Endothelial cell of hepatic sinusoid (primary cell): ENCODE measurements around the gene TMEM11.
"Not testable (repeated sequence)": the region's sequence is repeated elsewhere in the genome, so short reads cannot be mapped to it uniquely, and the experiment has no call there.

ENCODE experiments used
- in situ Hi-C: cut with HindIII; loops from 2 replicates; pipeline ENCODE4 v1.10.0; 2017; ENCODE audit warnings: low sequenced_read_pairs

Gene TMEM11

GRCh38 chr17:21242780-21243515 lies 29.0 kb upstream of the TMEM11 start:
- in situ Hi-C loops: no loop called here

- in situ Hi-C loops: no loop called here
Observed at GRCh38 chr17:21242026-21242697, 28.2 kb upstream of the TMEM11 start.

DNA sequence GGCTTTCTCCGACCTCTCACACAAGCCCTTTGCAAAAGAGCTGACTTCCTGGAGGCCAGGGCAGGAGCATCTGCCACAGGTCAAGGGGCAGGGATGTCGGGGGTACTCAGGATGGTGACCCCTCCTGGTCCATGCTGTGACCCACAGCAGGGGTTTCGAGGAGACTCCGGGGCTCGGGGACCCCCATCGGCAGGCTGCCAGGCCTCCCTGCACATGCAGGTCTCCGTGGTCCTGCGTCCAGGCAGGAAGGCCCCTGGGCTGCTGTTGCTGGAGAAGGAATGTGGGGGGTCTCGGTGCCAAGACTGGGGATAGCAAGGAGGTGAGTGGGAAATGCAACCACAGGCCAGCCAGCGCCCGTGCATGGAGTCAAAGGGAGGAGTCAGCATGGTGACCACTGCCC lies 27.6 kb upstream of the TMEM11 start:
- in situ Hi-C loops: no loop called here

- in situ Hi-C loops: no loop called here
Observed at GRCh38 chr17:21240369-21241055, 26.6 kb upstream of the TMEM11 start.

DNA sequence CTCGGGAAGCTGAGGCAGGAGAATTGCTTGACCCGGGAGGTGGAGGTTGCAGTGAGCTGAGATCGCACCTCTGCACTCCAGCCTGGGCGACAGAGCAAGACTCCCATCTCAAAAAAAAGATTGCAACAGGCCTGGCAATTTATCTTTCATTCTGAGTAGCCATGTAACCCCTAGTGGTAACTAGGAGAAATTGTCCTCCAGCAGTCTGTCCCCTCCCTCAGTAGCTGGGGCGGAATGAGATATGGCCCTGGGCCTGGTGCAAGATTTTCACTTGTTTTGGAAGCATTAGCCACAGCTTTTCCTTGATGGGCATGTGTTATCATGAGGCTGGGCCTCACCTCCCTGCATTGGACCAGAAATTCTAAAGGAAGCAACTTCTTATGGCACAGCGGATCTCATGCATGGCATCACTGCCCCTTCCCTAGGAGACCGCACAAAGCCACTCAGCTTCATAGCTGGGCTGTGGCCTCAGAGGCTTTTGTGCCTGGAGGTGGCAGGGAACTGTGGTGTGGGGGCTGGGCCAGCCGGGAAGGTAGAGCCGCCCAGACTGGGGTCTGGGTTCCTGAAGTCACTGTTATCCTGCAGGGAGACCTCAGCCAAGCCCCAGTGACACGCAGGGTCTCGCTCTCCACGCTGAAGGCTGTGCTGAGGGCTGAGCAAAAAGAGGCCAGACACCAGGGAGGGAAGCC lies 25.9 kb upstream of the TMEM11 start:
- in situ Hi-C loops: no loop called here

DNA sequence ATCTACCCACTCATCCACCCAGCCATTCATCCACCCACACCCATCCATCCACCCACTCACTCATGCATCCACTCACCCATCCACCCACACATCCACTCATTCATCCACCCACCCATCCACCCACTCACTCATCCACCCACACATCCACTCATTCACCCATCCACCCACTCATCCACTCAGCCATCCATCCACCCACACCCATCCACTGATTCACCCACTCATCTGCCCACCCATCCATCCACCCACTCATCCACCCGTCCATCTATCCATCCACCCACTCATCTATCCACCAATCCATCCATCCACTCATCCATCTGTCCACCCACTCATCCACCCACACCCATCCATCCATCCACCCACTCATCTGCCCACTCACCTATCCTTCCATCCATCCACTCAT lies 22.0 kb upstream of the TMEM11 start:
- in situ Hi-C loops: no loop called here

GRCh38 chr17:21233581-21234347 lies 19.8 kb upstream of the TMEM11 start:
- in situ Hi-C loops: loop anchor here (5.0 kb wide), 1 partner anchor 61 kb away; no protein-coding TSS in a partner anchor

DNA sequence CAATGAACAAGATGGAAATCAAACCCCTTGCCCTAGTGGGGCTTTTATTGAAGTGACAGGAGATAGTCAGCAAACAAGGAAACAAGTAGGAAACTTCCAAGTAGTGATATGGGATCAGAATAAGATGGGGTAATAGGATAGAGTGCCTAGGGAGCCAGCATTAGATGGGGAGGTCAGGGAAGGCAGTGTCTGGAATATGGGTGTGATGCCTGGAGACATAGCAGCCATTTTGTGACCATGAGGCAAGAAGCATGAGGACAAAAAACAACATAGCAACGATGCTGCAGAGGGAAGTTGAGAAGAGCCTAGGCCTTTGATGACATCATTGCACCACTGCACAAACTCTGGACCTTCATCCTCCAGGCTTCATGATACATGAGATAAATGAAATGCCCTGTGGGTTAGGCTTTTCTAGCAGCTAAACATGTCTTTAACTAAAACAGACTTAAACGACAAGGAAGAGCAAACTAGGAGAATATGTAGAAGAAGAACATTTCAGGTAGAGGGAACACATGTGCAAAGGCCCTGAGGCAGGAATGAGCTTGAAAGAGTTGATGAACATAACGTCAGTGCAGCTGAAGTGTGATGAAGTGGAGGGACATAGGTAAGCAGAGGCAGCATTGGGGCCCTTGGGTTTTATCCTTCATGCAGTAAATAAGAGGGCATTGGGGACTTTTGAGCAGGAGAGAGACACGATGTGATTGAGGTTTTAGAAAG lies 18.2 kb upstream of the TMEM11 start:
- in situ Hi-C loops: loop anchor here (5.0 kb wide), 1 partner anchor 60 kb away; no protein-coding TSS in a partner anchor

GRCh38 chr17:21231533-21231932 lies 17.6 kb upstream of the TMEM11 start:
- in situ Hi-C loops: loop anchor here (5.0 kb wide), 1 partner anchor 59 kb away; no protein-coding TSS in a partner anchor

DNA sequence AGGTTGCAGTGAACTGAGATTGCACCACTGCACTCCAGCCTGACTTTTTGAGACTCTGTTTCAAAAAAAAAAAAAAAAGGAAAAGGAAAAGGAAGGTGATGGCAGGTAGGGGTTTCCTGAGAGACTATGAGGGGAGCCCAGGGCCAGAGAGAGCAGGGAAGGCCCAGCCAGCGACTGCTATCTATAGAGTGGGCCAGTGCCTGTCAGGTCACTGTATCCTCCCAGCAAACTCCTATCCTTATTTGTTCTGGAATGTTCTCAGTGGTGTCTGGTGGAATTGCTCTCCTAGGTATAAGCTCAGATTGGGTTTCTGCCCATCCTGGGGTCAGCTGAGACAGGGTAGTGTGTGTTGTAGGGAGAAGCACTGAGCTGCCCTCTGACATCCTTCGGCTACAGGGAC lies 14.9 kb upstream of the TMEM11 start:
- in situ Hi-C loops: no loop called here

GRCh38 chr17:21228111-21228510 lies 14.2 kb upstream of the TMEM11 start:
- in situ Hi-C loops: no loop called here

- in situ Hi-C loops: not testable (repeated sequence)
Observed at GRCh38 chr17:21227277-21227676, 13.3 kb upstream of the TMEM11 start.

DNA sequence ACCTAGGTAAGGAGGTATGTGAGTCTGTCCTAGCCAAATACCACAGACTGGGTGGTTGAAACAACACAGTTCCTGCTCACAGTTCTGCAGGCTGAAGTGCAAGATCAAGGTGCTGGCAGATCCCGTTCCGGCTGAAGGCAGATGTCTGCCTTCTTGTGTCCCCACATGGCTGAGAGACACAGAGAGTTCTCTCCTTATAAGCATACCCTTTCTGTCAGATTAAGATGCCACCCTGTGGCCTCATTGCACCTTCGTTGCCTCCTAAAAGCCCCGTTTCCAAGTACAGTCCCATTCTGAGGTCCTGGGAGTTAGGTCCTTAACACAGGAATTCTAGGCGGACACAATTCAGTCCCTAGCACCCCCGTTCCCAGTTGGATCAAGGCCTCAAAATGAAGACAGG lies 9.1 kb upstream of the TMEM11 start:
- in situ Hi-C loops: no loop called here

DNA sequence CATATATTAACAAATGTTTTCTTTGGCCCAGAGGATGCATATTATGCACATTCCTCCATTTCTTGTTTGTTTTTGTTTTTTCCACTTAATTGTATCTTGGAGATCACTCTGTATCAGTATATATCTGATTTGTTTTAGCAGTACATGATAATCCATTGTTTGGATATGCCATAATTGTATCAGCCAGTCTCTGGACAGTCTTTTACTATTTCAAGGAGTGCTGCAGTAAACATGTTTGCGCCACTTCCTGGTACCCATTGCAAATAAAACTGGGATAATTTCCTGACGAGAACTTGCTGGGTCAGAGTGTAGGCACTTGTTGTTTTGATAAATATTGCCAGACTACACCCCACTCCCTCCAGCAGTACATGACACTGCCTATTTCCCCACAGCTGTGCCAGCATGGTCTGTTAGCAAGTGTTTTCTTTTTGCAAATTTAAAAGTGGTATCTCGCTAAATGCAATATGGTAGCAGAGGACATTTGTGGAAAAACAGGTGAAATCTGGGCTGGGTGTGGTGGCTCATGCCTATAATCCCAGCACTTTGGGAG lies 4.9 kb upstream of the TMEM11 start:
- in situ Hi-C loops: no loop called here

DNA sequence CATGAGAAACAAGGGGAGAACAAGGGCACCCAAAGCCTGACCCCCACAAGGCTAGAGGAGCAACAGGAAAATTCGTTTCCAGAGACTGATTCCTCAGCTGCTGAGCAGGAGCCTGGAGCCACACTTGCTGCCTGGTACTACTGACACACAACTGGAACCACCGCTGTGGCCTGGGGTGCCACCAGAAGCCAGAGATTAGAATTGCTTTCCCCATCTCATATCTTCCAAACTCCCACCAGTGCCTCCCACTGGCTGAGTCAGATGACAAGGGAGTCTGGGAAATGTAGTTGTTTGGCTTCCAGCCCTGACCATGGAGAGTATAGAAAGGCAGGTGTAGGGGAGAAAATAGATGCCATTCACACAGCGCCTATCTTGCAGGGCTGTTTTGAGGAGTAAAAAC lies 4.1 kb upstream of the TMEM11 start:
- in situ Hi-C loops: no loop called here

DNA sequence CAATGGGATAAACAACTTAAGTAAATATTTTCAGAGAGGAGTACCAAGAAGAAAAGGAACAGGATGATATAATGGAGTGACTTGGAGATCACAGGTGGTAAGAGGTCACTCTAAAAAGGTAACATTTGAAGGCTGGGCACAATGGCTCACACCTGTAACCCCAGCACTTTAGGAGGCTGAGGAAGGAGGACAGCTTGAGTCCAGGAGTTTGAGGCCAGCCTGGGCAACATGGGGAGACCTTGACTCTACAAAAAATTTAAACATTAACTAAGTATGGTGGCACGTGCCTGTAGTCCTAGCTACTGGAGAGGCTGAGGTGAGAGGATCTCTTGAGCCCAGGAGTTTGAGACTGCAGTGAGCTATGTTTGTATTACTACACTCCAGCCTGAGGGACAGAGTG lies 3.4 kb upstream of the TMEM11 start:
- in situ Hi-C loops: no loop called here

- in situ Hi-C loops: no loop called here
Observed at GRCh38 chr17:21215935-21216334, 2.0 kb upstream of the TMEM11 start.

DNA sequence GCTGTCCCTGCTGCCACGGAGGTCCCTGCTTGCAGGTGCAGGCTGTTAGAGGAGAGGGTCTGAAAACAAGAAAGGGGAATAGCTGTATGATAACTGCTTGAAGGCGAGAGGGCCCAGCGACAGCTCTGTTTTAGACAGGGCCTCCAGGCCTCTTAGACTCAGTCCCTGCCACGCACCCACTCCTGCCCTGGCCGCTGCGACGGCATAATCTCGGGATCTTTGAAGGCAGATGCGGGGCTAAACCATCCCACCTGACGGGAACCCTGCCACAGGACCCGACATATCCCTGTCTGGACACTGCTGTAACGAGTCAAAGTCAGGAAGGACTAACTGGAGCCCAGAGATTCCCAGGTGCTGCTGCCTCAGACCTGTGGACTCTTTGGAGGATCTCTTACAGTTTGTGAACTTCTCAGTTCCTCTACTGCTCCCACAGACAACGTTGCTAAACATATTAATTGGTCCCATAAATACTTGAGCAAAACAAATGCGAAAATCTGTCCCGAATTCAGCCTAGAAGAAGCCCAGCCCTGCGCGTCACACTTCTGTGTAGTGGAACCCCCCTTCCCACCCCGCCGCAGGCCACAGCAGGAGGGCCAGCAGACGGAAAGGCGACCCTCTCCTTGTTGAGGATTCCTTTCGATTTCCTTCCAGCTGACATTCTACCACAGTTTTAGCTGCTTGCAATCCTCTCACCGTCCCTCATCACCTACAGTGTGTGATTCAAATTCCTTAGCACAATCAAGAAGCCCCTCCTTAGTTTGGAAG lies 998 bp upstream of the TMEM11 start:
- in situ Hi-C loops: loop anchor here (5.0 kb wide), 2 partner anchors 72 to 83 kb away; no protein-coding TSS in a partner anchor

GRCh38 chr17:21213638-21214014 lies 335 bp downstream of the TMEM11 start:
- in situ Hi-C loops: loop anchor here (5.0 kb wide), 2 partner anchors 74 to 81 kb away; no protein-coding TSS in a partner anchor
